Renal pelvis (tissue), 3 donors: ENCODE data around the gene SHOX. TPM values are rescaled to one million over a fixed set of nuclear protein-coding genes. Genes with fewer than 3 reads are reported as not detected.

ENCODE experiments used
- polyA plus RNA-seq, 3 donors: library from polyadenylated mRNA; unstranded; fragments of 120-200 nt; gene quantifications; one replicate each; pipeline ENCODE4 v1.2.1, GENCODE V29; 2013; ENCODE audit not compliant: insufficient read length in 3 of 3

The SHOX gene
- polyA plus RNA-seq, 3 donors = 0.07 to 0.30 (median 0.13) TPM

Other genes with a start within 250 kb of the SHOX start
- gene PPP2R3B, start 243.9 kb upstream of the SHOX start, polyA plus RNA-seq = 10 to 100 TPM; 24.8 to 32.6 (median 25.7) TPM